ENCODE results near the gene DIPK1A.

DNA sequence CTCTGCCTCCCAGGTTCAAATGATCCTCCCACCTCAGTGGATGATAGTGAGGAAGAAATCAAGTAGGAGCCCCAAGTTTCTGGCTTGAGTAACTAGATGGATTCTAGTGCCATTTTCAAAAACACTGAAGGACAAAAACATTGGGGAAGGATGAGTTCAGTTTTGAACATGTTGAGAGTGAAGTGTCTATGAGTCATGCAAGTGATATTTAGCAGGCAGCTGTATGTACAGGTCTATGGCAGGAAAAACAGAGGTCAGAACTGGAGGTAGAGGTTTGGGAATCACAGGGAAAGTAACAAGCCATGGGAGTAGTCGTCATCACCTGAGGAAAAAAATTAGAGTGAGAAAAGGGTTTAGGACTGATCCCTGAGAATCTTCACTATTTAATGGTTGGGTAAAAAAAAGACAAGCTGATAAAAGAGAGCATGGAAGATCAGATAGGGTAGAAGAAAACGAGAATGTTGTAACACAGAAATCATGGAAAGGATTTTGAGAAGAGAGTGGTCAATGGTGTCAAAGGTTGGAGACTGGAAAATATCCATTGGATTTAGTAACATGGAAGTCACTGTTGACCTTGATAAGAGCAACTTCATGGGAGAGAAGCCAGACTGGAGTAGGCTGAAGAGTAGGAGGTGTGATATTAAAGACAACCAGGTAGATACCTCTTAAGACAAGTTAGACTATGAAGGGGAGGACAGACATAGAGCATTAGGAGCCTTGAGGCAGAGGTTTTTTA, 53.1 kb downstream of the DIPK1A start:
- TF ChIP-seq, protein P1, sequence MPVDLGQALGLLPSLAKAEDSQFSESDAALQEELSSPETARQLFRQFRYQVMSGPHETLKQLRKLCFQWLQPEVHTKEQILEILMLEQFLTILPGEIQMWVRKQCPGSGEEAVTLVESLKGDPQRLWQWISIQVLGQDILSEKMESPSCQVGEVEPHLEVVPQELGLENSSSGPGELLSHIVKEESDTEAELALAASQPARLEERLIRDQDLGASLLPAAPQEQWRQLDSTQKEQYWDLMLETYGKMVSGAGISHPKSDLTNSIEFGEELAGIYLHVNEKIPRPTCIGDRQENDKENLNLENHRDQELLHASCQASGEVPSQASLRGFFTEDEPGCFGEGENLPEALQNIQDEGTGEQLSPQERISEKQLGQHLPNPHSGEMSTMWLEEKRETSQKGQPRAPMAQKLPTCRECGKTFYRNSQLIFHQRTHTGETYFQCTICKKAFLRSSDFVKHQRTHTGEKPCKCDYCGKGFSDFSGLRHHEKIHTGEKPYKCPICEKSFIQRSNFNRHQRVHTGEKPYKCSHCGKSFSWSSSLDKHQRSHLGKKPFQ (tag by site-specific recombination; IDR thresholded peaks at IDR 0.05), result no peak
- TF ChIP-seq, protein P2, sequence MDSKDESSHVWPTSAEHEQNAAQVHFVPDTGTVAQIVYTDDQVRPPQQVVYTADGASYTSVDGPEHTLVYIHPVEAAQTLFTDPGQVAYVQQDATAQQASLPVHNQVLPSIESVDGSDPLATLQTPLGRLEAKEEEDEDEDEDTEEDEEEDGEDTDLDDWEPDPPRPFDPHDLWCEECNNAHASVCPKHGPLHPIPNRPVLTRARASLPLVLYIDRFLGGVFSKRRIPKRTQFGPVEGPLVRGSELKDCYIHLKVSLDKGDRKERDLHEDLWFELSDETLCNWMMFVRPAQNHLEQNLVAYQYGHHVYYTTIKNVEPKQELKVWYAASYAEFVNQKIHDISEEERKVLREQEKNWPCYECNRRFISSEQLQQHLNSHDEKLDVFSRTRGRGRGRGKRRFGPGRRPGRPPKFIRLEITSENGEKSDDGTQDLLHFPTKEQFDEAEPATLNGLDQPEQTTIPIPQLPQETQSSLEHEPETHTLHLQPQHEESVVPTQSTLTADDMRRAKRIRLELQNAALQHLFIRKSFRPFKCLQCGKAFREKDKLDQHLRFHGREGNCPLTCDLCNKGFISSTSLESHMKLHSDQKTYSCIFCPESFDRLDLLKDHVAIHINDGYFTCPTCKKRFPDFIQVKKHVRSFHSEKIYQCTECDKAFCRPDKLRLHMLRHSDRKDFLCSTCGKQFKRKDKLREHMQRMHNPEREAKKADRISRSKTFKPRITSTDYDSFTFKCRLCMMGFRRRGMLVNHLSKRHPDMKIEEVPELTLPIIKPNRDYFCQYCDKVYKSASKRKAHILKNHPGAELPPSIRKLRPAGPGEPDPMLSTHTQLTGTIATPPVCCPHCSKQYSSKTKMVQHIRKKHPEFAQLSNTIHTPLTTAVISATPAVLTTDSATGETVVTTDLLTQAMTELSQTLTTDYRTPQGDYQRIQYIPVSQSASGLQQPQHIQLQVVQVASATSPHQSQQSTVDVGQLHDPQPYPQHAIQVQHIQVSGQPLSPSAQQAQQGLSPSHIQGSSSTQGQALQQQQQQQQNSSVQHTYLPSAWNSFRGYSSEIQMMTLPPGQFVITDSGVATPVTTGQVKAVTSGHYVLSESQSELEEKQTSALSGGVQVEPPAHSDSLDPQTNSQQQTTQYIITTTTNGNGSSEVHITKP (tag by site-specific recombination; IDR thresholded peaks at IDR 0.05), result no peak
- TF ChIP-seq, protein P3, sequence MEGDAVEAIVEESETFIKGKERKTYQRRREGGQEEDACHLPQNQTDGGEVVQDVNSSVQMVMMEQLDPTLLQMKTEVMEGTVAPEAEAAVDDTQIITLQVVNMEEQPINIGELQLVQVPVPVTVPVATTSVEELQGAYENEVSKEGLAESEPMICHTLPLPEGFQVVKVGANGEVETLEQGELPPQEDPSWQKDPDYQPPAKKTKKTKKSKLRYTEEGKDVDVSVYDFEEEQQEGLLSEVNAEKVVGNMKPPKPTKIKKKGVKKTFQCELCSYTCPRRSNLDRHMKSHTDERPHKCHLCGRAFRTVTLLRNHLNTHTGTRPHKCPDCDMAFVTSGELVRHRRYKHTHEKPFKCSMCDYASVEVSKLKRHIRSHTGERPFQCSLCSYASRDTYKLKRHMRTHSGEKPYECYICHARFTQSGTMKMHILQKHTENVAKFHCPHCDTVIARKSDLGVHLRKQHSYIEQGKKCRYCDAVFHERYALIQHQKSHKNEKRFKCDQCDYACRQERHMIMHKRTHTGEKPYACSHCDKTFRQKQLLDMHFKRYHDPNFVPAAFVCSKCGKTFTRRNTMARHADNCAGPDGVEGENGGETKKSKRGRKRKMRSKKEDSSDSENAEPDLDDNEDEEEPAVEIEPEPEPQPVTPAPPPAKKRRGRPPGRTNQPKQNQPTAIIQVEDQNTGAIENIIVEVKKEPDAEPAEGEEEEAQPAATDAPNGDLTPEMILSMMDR (tag by site-specific recombination; IDR thresholded peaks at IDR 0.05), result no peak
- no peak for TF ChIP-seq ZNF274 (IDR thresholded peaks at IDR 0.05; ENCODE audit: low read length)
- no peak for TF ChIP-seq ZNF274 (tag by site-specific recombination; IDR thresholded peaks at IDR 0.05; ENCODE audit: borderline replicate concordance)
- no peak for TF ChIP-seq ZNF146 (tag by site-specific recombination; IDR thresholded peaks at IDR 0.05)
- TF ChIP-seq, protein P4, sequence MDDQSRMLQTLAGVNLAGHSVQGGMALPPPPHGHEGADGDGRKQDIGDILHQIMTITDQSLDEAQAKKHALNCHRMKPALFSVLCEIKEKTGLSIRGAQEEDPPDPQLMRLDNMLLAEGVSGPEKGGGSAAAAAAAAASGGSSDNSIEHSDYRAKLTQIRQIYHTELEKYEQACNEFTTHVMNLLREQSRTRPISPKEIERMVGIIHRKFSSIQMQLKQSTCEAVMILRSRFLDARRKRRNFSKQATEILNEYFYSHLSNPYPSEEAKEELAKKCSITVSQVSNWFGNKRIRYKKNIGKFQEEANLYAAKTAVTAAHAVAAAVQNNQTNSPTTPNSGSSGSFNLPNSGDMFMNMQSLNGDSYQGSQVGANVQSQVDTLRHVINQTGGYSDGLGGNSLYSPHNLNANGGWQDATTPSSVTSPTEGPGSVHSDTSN (CRISPR knock-in tag; IDR thresholded peaks at IDR 0.05), result no peak
- TF ChIP-seq MZF1 (tag by site-specific recombination; IDR thresholded peaks at IDR 0.05; ENCODE audit: borderline replicate concordance), result no peak

Measured in HEK293 (cell line).